Prostate gland (tissue), 2 donors: ENCODE data around the gene PAGE2B.

Experiments
- POLR2A ChIP-seq: fragments of 450-650 bp; IDR thresholded peaks from one replicate; pipeline ENCODE4 v1.6.1; 2016; ENCODE audit warnings: antibody characterized with exemption, mild to moderate bottlenecking
- POLR2AphosphoS5 ChIP-seq: sonication (generic); formaldehyde crosslinking; IDR thresholded peaks from one replicate; pipeline ENCODE4 v1.6.1; 2017; ENCODE audit warnings: antibody characterized with exemption
- TF ChIP-seq, protein P1 (sequence below), 4 experiments: fragments of 200-600 bp in 2 of 4; fragments of 450-650 bp in 2 of 4; sonication (generic) in 2 of 4; IDR thresholded peaks; 1 replicate in 3 of 4; 2 replicates in 1 of 4; pipeline ENCODE4 v1.5.1; 2016 to 2019; ENCODE audit warnings: antibody characterized with exemption in 4 of 4, mild to moderate bottlenecking in 2 of 4, moderate library complexity in 2 of 4

DNA sequence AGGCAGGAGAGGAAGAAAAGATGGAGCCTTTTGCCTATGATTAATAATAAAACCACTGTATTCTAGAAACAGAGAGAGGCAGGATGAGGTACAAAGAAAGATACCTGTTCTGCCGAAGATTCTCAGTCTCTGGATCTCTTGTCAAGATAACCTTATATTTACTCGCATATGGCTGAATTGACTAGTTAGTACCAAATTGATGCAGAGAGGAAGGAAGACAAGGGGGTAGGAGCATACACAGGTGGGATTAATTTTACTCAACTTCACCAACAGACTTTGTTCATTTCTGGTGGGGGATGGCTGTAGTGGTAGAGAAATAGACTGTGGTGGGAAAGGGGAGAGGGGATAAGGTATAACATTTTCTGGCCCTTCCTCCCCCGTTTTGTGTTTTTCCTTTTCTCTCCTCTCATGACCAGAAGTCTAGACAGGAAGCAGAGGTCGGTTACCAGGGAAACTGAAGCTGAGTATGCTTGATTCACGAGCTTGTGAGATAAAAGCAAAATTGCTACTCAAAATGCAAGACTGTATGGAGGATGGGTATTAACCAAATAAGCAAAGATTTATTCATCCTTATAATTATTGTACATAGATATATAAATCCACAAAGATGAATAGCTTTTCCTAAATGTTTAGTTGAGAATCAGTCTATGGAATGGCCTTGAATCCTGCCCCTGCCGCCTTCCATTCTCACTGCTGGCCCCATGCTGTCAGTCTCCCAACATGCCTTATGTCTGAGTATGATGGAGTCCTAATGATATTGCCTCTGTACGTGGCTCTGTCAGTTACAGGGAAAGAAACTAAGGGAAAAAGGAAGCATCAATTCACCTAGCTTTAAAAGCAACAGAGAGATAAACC, 17.8 kb upstream of the PAGE2B start:
- TF ChIP-seq, protein P1, sequence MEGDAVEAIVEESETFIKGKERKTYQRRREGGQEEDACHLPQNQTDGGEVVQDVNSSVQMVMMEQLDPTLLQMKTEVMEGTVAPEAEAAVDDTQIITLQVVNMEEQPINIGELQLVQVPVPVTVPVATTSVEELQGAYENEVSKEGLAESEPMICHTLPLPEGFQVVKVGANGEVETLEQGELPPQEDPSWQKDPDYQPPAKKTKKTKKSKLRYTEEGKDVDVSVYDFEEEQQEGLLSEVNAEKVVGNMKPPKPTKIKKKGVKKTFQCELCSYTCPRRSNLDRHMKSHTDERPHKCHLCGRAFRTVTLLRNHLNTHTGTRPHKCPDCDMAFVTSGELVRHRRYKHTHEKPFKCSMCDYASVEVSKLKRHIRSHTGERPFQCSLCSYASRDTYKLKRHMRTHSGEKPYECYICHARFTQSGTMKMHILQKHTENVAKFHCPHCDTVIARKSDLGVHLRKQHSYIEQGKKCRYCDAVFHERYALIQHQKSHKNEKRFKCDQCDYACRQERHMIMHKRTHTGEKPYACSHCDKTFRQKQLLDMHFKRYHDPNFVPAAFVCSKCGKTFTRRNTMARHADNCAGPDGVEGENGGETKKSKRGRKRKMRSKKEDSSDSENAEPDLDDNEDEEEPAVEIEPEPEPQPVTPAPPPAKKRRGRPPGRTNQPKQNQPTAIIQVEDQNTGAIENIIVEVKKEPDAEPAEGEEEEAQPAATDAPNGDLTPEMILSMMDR (IDR thresholded peaks at IDR 0.05), result no peak
- TF ChIP-seq POLR2AphosphoS5, result no peak
- TF ChIP-seq POLR2A, result no peak
